OCI-M2 (cell line): ENCODE measurements around the gene KDM2A.
"Not testable (repeated sequence)": the region's sequence is repeated elsewhere in the genome, so short reads cannot be mapped to it uniquely, and the experiment has no call there.

Source experiments
- DNase-seq: peaks from one replicate; lab custom pipeline; 2025; ENCODE audit not compliant: unreplicated experiment; lab: John Stamatoyannopoulos, UW

KDM2A gene

GRCh38 chr11:67233584-67234190 lies 114.6 kb downstream of the KDM2A start:
- DNase-seq = no peak

- DNase-seq = not testable (repeated sequence)
Observed at GRCh38 chr11:67234571-67234970, 115.5 kb downstream of the KDM2A start.

- DNase-seq = no peak
Observed at GRCh38 chr11:67237574-67237973, 118.5 kb downstream of the KDM2A start.

- DNase-seq = no peak
Observed at GRCh38 chr11:67238894-67239782, 120.1 kb downstream of the KDM2A start.

GRCh38 chr11:67239783-67240575 lies 120.9 kb downstream of the KDM2A start:
- DNase-seq = peak; percentile 69

- no peak for DNase-seq
Observed at GRCh38 chr11:67240576-67241389, 121.7 kb downstream of the KDM2A start.

GRCh38 chr11:67242548-67242947 lies 123.5 kb downstream of the KDM2A start:
- DNase-seq = no peak

GRCh38 chr11:67243051-67243450 lies 124.0 kb downstream of the KDM2A start:
- no peak for DNase-seq

- no peak for DNase-seq
Observed at GRCh38 chr11:67245046-67245445, 126.0 kb downstream of the KDM2A start.

GRCh38 chr11:67247946-67248550 lies 129.0 kb downstream of the KDM2A start:
- no peak for DNase-seq

GRCh38 chr11:67248653-67249052 lies 129.6 kb downstream of the KDM2A start:
- DNase-seq = no peak

GRCh38 chr11:67250059-67251043 lies 131.3 kb downstream of the KDM2A start:
- no peak for DNase-seq

- DNase-seq = no peak
Observed at GRCh38 chr11:67251841-67252240, 132.8 kb downstream of the KDM2A start.

- no peak for DNase-seq
Observed at GRCh38 chr11:67252831-67253239, 133.8 kb downstream of the KDM2A start.

- DNase-seq = no peak
Observed at GRCh38 chr11:67253872-67254624, 135.0 kb downstream of the KDM2A start.

GRCh38 chr11:67254798-67255197 lies 135.7 kb downstream of the KDM2A start:
- no peak for DNase-seq

GRCh38 chr11:67255353-67255752 lies 136.3 kb downstream of the KDM2A start:
- DNase-seq = no peak

GRCh38 chr11:67255864-67256263 lies 136.8 kb downstream of the KDM2A start:
- no peak for DNase-seq
